Measurements from ENCODE around the gene NOX5. TPM values are rescaled to one million over a fixed set of nuclear protein-coding genes. Genes with fewer than 3 reads are reported as not detected.

The NOX5 gene
- total RNA-seq, 1 donor from 2014 or later, result under 0.01 TPM

DNA sequence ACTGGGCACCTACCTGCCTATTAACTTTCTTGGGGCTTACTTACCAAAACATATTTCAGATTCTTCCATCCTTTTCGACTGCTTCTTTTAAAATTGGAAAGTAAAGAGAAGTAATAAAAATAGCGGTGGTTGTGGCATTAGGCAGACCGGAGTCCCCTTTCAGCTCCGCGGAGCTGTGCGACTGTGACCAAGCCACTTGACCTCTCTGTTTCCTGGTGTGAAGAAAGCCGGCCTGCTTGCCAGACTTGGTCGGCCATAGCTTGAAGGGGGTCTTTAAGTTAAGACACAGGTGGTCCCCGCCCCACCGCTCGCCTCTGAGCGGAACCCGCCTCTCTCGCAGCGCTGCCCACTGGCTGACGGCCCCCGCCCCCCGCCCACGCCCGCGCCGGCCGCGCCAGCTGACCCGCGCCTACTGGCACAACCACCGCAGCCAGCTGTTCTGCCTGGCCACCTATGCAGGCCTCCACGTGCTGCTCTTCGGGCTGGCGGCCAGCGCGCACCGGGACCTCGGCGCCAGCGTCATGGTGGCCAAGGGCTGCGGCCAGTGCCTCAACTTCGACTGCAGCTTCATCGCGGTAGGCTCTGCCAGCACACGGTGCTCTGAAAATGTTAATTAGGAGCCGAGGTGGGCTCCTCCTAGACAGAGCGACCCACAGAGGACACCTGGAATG is 18.3 kb downstream of the NOX5 start:
- Histone ChIP-seq H3K9ac (ENCODE audit: low read depth in 1 of 3, low read length in 3 of 3) (no peak overlapping the region), H3K36me3 (ENCODE audit: control insufficient read depth in 3 of 3, insufficient read depth in 3 of 3, low read length in 3 of 3) (no peaks in the 10 kb centered on the region), H3K4me3 (ENCODE audit: low read length in 3 of 3) (no peak overlapping the region), H3K27me3 (ENCODE audit: control insufficient read depth in 3 of 3, insufficient read depth in 3 of 3, low read length in 3 of 3) (peaks cover 23 to 30% (median 28%) of the 10 kb centered on the region in 3 donors), H3K27ac (ENCODE audit: low read depth, low read length) (no peak overlapping the region), H3K9me3 (ENCODE audit: control insufficient read depth in 3 of 3, low read length in 3 of 3) (no peaks in the 10 kb centered on the region), H3K4me1 (ENCODE audit: control insufficient read depth in 3 of 3, insufficient read depth in 3 of 3, low read length in 3 of 3) (peaks cover 3 to 5% (median 5%) of the 10 kb centered on the region in 3 donors)

DNA sequence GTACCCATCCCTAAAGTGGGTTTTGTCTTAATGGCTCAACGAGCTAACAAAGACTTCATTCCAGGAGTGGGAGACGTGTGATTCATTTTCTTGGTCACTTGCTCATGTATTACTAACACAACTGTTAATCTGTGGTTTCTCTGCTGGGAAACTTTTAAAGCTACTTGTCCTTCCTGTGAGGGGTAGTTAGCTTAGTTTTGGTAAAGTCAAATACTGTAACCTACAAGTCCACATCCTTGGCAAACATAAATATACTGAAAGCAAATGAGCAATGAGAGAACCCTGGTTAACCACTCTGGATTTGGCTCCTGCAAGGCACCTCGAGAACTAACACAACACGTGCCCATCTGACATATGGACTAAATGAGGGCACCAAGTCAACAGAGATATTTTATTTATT is 19.9 kb downstream of the NOX5 start:
- peaks cover 3 to 5% (median 5%) of the 10 kb centered on the region in 3 donors for H3K4me1 ChIP-seq (ENCODE audit: control insufficient read depth in 3 of 3, insufficient read depth in 3 of 3, low read length in 3 of 3)

DNA sequence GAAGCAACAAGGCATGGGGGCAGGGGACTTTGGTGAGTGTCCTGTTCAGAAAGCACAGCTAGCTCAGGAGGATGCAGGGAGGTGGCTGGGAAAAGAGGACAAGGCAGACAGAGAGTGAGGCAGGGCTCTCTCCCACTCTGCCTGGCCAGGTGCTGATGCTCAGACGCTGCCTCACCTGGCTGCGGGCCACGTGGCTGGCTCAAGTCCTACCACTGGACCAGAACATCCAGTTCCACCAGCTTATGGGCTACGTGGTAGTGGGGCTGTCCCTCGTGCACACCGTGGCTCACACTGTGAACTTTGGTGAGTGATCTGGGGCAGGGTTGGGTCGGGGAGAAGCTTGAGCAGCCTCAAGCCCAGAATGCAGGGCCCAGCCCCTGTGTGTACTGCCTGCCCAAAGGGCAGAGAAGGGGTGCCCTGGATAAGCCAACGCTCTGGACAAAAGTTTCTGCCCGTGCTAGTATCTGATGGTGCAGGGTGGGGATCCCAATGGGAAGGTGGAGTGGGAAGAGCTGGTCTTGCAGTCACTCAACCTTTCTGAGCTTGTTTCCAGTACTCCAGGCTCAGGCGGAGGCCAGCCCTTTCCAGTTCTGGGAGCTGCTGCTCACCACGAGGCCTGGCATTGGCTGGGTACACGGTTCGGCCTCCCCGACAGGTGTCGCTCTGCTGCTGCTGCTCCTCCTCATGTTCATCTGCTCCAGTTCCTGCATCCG is 20.9 kb downstream of the NOX5 start:
- no peaks in the 10 kb centered on the region for H3K9me3 ChIP-seq (ENCODE audit: control insufficient read depth in 3 of 3, low read length in 3 of 3)
- no peak overlapping the region for H3K27ac ChIP-seq (ENCODE audit: low read depth, low read length)
- peaks cover 23 to 32% (median 28%) of the 10 kb centered on the region in 3 donors for H3K27me3 ChIP-seq (ENCODE audit: control insufficient read depth in 3 of 3, insufficient read depth in 3 of 3, low read length in 3 of 3)
- no peak overlapping the region for H3K4me3 ChIP-seq (ENCODE audit: low read length in 3 of 3)
- no peak overlapping the region for H3K9ac ChIP-seq (ENCODE audit: low read depth in 1 of 3, low read length in 3 of 3)
- H3K36me3 ChIP-seq (ENCODE audit: control insufficient read depth in 3 of 3, insufficient read depth in 3 of 3, low read length in 3 of 3), result no peaks in the 10 kb centered on the region
- H3K4me1 ChIP-seq (ENCODE audit: control insufficient read depth in 3 of 3, insufficient read depth in 3 of 3, low read length in 3 of 3), result peaks cover 3 to 7% (median 5%) of the 10 kb centered on the region in 3 donors

More for the DNA sequence above, 19.9 kb downstream of the NOX5 start:
- no peaks in the 10 kb centered on the region for H3K9me3 ChIP-seq (ENCODE audit: control insufficient read depth in 3 of 3, low read length in 3 of 3)
- no peak overlapping the region for H3K4me3 ChIP-seq (ENCODE audit: low read length in 3 of 3)
- H3K27me3 ChIP-seq (ENCODE audit: control insufficient read depth in 3 of 3, insufficient read depth in 3 of 3, low read length in 3 of 3), result peaks cover 23 to 32% (median 28%) of the 10 kb centered on the region in 3 donors
- no peaks in the 10 kb centered on the region for H3K36me3 ChIP-seq (ENCODE audit: control insufficient read depth in 3 of 3, insufficient read depth in 3 of 3, low read length in 3 of 3)
- H3K27ac ChIP-seq (ENCODE audit: low read depth, low read length), result no peak overlapping the region
- no peak overlapping the region for H3K9ac ChIP-seq (ENCODE audit: low read depth in 1 of 3, low read length in 3 of 3)

DNA sequence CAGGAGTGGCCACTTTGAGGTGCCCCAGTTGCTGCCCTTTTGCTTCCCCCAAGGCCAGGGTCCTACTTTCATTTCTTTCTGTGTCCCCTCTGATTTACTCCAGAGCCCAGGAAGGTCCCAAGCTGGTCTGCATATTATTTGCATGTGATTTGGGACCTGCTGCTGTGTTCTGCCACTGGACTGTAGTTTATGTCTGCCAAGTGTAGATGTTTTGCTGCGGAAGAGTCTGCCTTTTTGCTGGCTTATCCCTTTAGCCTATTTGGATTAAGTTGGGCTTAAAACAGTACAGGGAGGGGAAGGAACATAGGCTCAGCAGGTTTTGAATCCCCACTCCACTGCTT is 21.4 kb downstream of the NOX5 start:
- no peak overlapping the region for H3K9ac ChIP-seq (ENCODE audit: low read depth in 1 of 3, low read length in 3 of 3)
- no peak overlapping the region for H3K4me3 ChIP-seq (ENCODE audit: low read length in 3 of 3)
- H3K27me3 ChIP-seq (ENCODE audit: control insufficient read depth in 3 of 3, insufficient read depth in 3 of 3, low read length in 3 of 3), result peaks cover 22 to 32% (median 28%) of the 10 kb centered on the region in 3 donors
- H3K36me3 ChIP-seq (ENCODE audit: control insufficient read depth in 3 of 3, insufficient read depth in 3 of 3, low read length in 3 of 3), result no peaks in the 10 kb centered on the region
- no peaks in the 10 kb centered on the region for H3K9me3 ChIP-seq (ENCODE audit: control insufficient read depth in 3 of 3, low read length in 3 of 3)
- H3K27ac ChIP-seq (ENCODE audit: low read depth, low read length), result no peak overlapping the region
- peaks cover 3 to 7% (median 5%) of the 10 kb centered on the region in 3 donors for H3K4me1 ChIP-seq (ENCODE audit: control insufficient read depth in 3 of 3, insufficient read depth in 3 of 3, low read length in 3 of 3)

DNA sequence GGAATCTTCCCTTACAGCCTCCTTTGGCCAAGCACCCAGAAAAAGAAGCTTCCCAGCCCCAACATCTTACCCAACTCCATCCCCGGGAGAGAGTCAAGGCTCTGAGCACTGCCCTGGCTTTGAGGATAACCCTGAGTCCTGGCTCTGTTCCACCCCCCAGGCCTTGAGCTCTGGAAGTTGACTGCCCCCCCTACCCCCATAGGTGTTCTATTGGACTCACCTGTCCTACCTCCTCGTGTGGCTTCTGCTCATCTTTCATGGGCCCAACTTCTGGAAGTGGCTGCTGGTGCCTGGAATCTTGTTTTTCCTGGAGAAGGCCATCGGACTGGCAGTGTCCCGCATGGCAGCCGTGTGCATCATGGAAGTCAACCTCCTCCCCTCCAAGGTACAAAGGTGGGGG is 22.3 kb downstream of the NOX5 start:
- no peaks in the 10 kb centered on the region for H3K9me3 ChIP-seq (ENCODE audit: control insufficient read depth in 3 of 3, low read length in 3 of 3)
- no peaks in the 10 kb centered on the region for H3K36me3 ChIP-seq (ENCODE audit: control insufficient read depth in 3 of 3, insufficient read depth in 3 of 3, low read length in 3 of 3)
- H3K4me1 ChIP-seq (ENCODE audit: control insufficient read depth in 3 of 3, insufficient read depth in 3 of 3, low read length in 3 of 3), result peaks cover 0 to 2% (median 0%) of the 10 kb centered on the region in 3 donors
- H3K27me3 ChIP-seq (ENCODE audit: control insufficient read depth in 3 of 3, insufficient read depth in 3 of 3, low read length in 3 of 3), result peaks cover 13 to 25% (median 24%) of the 10 kb centered on the region in 3 donors
- H3K4me3 ChIP-seq (ENCODE audit: low read length in 3 of 3), result no peak overlapping the region
- no peak overlapping the region for H3K9ac ChIP-seq (ENCODE audit: low read depth in 1 of 3, low read length in 3 of 3)
- no peak overlapping the region for H3K27ac ChIP-seq (ENCODE audit: low read depth, low read length)

DNA sequence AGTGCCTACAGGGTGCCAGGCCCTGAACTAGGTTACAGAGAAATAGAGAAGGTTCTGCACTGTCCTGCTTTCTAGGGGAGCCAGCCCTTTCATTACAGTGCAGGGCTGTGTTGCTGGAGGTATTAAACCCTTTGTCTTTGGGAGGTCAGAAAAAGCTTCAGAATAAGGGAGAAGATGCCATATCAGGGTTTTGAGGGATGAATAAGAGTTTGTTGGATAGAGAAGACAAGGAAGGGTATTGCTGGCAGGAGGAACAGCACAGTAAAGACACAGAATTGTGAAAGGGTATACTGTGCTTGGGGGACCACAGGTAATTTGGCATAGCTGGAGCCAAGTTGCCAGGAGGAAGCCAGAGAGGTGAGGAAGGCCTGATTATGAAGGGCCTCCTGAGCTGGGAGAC is 23.0 kb downstream of the NOX5 start:
- H3K4me3 ChIP-seq (ENCODE audit: low read length in 3 of 3), result no peak overlapping the region
- H3K9ac ChIP-seq (ENCODE audit: low read depth in 1 of 3, low read length in 3 of 3), result no peak overlapping the region
- no peaks in the 10 kb centered on the region for H3K36me3 ChIP-seq (ENCODE audit: control insufficient read depth in 3 of 3, insufficient read depth in 3 of 3, low read length in 3 of 3)
- peaks cover 0 to 2% (median 0%) of the 10 kb centered on the region in 3 donors for H3K4me1 ChIP-seq (ENCODE audit: control insufficient read depth in 3 of 3, insufficient read depth in 3 of 3, low read length in 3 of 3)
- no peak overlapping the region for H3K27ac ChIP-seq (ENCODE audit: low read depth, low read length)
- H3K27me3 ChIP-seq (ENCODE audit: control insufficient read depth in 3 of 3, insufficient read depth in 3 of 3, low read length in 3 of 3), result peaks cover 10 to 24% (median 22%) of the 10 kb centered on the region in 3 donors
- H3K9me3 ChIP-seq (ENCODE audit: control insufficient read depth in 3 of 3, low read length in 3 of 3), result no peaks in the 10 kb centered on the region

DNA sequence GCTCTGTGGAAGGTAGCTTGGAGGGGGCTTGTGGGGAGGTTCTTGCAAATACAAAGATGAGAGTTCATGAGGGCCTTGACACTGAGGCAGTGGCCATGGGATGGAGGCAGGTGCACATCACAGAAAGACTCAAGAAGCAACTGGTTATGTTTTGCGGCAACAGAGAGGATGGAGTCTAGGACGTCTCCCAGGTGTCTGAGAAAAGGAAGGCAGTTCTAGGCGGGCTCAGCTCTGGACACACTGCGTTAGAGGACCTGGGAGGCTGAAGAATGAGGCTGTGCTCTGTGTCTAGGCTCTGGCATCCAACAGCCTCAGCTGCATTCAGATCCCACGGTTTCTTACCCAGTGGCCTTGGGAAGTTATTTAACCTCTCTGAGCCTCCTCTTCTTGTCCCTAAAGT is 23.5 kb downstream of the NOX5 start:
- H3K27me3 ChIP-seq (ENCODE audit: control insufficient read depth in 3 of 3, insufficient read depth in 3 of 3, low read length in 3 of 3), result peaks cover 10 to 22% (median 22%) of the 10 kb centered on the region in 3 donors
- H3K9me3 ChIP-seq (ENCODE audit: control insufficient read depth in 3 of 3, low read length in 3 of 3), result no peaks in the 10 kb centered on the region
- H3K4me3 ChIP-seq (ENCODE audit: low read length in 3 of 3), result no peak overlapping the region
- H3K36me3 ChIP-seq (ENCODE audit: control insufficient read depth in 3 of 3, insufficient read depth in 3 of 3, low read length in 3 of 3), result no peaks in the 10 kb centered on the region
- peaks cover 0 to 2% (median 0%) of the 10 kb centered on the region in 3 donors for H3K4me1 ChIP-seq (ENCODE audit: control insufficient read depth in 3 of 3, insufficient read depth in 3 of 3, low read length in 3 of 3)
- no peak overlapping the region for H3K9ac ChIP-seq (ENCODE audit: low read depth in 1 of 3, low read length in 3 of 3)
- no peak overlapping the region for H3K27ac ChIP-seq (ENCODE audit: low read depth, low read length)

DNA sequence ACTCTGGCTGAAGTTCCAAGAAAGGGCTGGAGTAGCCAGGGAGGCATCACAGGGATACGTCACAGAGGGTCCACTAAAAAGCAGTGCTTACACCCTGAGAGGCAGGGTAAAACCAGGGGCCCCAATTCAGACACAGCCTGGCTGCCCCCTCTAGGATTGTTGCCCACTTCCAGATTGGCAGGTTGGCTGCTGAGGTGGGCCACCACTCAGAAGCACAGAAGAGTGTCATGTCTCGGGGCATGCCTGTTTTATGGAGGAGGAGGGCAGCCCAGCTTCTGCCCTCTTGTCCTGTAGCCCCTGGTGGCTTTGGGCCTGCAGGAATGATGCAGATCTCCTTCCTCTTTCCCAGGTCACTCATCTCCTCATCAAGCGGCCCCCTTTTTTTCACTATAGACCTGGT is 24.0 kb downstream of the NOX5 start:
- Histone ChIP-seq H3K27ac (ENCODE audit: low read depth, low read length) (no peak overlapping the region), H3K4me3 (ENCODE audit: low read length in 3 of 3) (no peak overlapping the region), H3K27me3 (ENCODE audit: control insufficient read depth in 3 of 3, insufficient read depth in 3 of 3, low read length in 3 of 3) (peaks cover 10 to 18% (median 18%) of the 10 kb centered on the region in 3 donors), H3K9me3 (ENCODE audit: control insufficient read depth in 3 of 3, low read length in 3 of 3) (no peaks in the 10 kb centered on the region), H3K4me1 (ENCODE audit: control insufficient read depth in 3 of 3, insufficient read depth in 3 of 3, low read length in 3 of 3) (peaks cover 0 to 2% (median 0%) of the 10 kb centered on the region in 3 donors), H3K36me3 (ENCODE audit: control insufficient read depth in 3 of 3, insufficient read depth in 3 of 3, low read length in 3 of 3) (no peaks in the 10 kb centered on the region), H3K9ac (ENCODE audit: low read depth in 1 of 3, low read length in 3 of 3) (no peak overlapping the region)

DNA sequence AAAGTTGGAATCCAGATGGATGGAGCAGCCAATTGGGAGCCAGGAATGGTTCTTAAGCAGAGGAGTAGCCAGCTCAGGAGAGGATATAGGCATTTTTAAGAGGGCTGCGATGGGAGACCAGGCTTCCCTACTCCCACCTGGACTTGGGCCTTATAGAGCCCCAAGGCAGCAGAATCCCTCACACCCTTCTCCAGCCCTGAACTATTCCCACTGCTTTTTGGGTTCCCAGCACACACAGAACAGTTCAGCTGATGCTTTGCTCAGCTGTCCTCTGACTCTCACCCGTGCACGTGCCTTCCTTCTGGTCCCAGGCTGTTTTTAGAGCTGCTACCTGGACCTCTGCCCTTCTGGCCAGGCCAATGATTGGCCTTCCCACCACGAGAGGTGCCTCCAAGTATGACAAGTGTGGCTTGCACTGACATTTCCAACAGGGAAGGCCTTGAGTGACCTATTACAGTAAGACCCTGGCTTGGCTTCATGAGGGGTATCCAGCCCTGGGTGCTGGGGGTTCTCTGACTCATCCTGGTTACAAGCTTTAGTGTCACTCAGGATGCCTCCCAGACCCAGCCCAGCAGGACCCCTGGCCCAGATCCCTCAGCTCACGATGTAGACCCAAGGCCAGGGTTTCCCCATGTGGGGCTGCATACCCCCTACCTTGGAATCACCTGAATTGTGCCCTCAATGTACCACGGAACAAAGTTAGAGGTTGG is 25.2 kb downstream of the NOX5 start:
- Histone ChIP-seq H3K27me3 (ENCODE audit: control insufficient read depth in 3 of 3, insufficient read depth in 3 of 3, low read length in 3 of 3) (peaks cover 10 to 18% (median 18%) of the 10 kb centered on the region in 3 donors), H3K27ac (ENCODE audit: low read depth, low read length) (no peak overlapping the region), H3K4me3 (ENCODE audit: low read length in 3 of 3) (no peak overlapping the region), H3K9ac (ENCODE audit: low read depth in 1 of 3, low read length in 3 of 3) (no peak overlapping the region), H3K36me3 (ENCODE audit: control insufficient read depth in 3 of 3, insufficient read depth in 3 of 3, low read length in 3 of 3) (no peaks in the 10 kb centered on the region), H3K9me3 (ENCODE audit: control insufficient read depth in 3 of 3, low read length in 3 of 3) (no peaks in the 10 kb centered on the region), H3K4me1 (ENCODE audit: control insufficient read depth in 3 of 3, insufficient read depth in 3 of 3, low read length in 3 of 3) (peaks cover 0 to 2% (median 0%) of the 10 kb centered on the region in 3 donors)

DNA sequence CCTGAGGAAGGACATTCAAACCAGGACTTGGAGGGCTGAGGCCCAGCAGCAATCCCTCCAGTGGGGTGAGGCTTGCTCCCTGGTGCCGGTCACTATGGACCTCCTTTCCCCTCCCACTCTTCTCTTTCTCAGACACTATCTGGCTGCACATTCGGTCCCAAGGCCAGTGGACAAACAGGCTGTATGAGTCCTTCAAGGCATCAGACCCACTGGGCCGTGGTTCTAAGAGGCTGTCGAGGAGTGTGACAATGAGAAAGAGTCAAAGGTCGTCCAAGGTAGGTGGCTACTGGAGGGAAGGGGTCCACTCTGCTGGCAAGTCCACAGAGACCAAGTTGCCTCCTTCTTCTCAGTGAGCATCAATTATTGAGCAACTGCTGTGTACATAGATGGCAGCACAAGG is 28.0 kb downstream of the NOX5 start:
- Histone ChIP-seq H3K9ac (ENCODE audit: low read depth in 1 of 3, low read length in 3 of 3) (no peak overlapping the region), H3K27me3 (ENCODE audit: control insufficient read depth in 3 of 3, insufficient read depth in 3 of 3, low read length in 3 of 3) (peaks cover 0 to 5% (median 0%) of the 10 kb centered on the region in 3 donors), H3K36me3 (ENCODE audit: control insufficient read depth in 3 of 3, insufficient read depth in 3 of 3, low read length in 3 of 3) (no peaks in the 10 kb centered on the region), H3K27ac (ENCODE audit: low read depth, low read length) (no peak overlapping the region), H3K4me1 (ENCODE audit: control insufficient read depth in 3 of 3, insufficient read depth in 3 of 3, low read length in 3 of 3) (peaks cover 0 to 2% (median 0%) of the 10 kb centered on the region in 3 donors), H3K9me3 (ENCODE audit: control insufficient read depth in 3 of 3, low read length in 3 of 3) (no peaks in the 10 kb centered on the region), H3K4me3 (ENCODE audit: low read length in 3 of 3) (no peak overlapping the region)
